Measurements from ENCODE around the gene RITA1. TPM values are rescaled to one million over a fixed set of nuclear protein-coding genes. Genes with fewer than 3 reads are reported as not detected.

The RITA1 gene
- total and polyA plus RNA-seq, 2 of the 4 experiments (the other 2 are of a cell fraction), result 14.2 to 14.7 TPM

- 100% methylated on average over 11 of the region's 20 CpGs; no CpG with 5 or more reads in 1 of the 2 experiments for WGBS, 2 experiments (ENCODE audit: extremely low coverage in 2 of 2, insufficient read length in 1 of 2)
- Histone ChIP-seq H3K4me1 (ENCODE audit: control insufficient read depth, insufficient read depth, low read length) (peaks cover 2% of the 10 kb centered on the region; the same call in 1 of the 2 replicates), H3K9me1 (ENCODE audit: insufficient read depth, low read length) (no peaks in the 10 kb centered on the region), H2AK5ac (ENCODE audit: low read depth, low read length) (no peak overlapping the region), H3K56ac (ENCODE audit: extremely low read depth, insufficient read depth, low read length) (no peak overlapping the region), H4K20me1 (ENCODE audit: insufficient read depth, low read length) (peaks cover 2% of the 10 kb centered on the region), H3K23ac (ENCODE audit: low read depth, low read length) (no peak overlapping the region), H3K9ac (ENCODE audit: low read depth, low read length) (no peak overlapping the region), H4K91ac (ENCODE audit: insufficient read depth, low read depth, low read length) (no peak overlapping the region), H2BK5ac (ENCODE audit: low read depth, low read length, poor library complexity, severe bottlenecking) (no peak overlapping the region), H2BK20ac (ENCODE audit: low read depth, low read length) (no peak overlapping the region), H3K18ac (ENCODE audit: low read depth, low read length) (no peak overlapping the region), H4K8ac (ENCODE audit: low read depth in 2 of 2, low read length in 2 of 2) (no peak overlapping the region), H3K27me3 (ENCODE audit: control insufficient read depth, insufficient read depth, low read length) (no peaks in the 10 kb centered on the region), H3K14ac (replicated peaks; ENCODE audit: low read depth, low read length) (no peak overlapping the region), H3K9me3 (ENCODE audit: control insufficient read depth, insufficient read depth, low read length) (peaks cover 7% of the 10 kb centered on the region), H3K4me3 (ENCODE audit: insufficient read depth, low read depth, low read length) (no peak overlapping the region), H3K27ac (ENCODE audit: insufficient read depth, low read length) (no peak overlapping the region), H3K36me3 (ENCODE audit: control insufficient read depth, insufficient read depth, low read length) (peaks cover 65% of the 10 kb centered on the region), H2BK15ac (ENCODE audit: low read depth, low read length) (no peak overlapping the region), H2AK9ac (replicated peaks; ENCODE audit: low read depth, low read length, poor library complexity) (no peak overlapping the region), H2BK120ac (ENCODE audit: low read depth, low read length) (no peak overlapping the region), H3K79me1 (ENCODE audit: low read depth in 1 of 2, low read length in 2 of 2) (peaks cover 5 to 7% of the 10 kb centered on the region in 2 experiments; a peak in 1 of 4 replicates), H3K4ac (ENCODE audit: low read depth, low read length) (no peak overlapping the region), H3K4me2 (ENCODE audit: low read depth, low read length) (no peak overlapping the region), H4K5ac (ENCODE audit: low read depth, low read length) (no peak overlapping the region), H2AFZ (replicated peaks; ENCODE audit: low read length, poor library complexity) (no peak overlapping the region)
- POLR2A ChIA-PET (ENCODE audit: unreplicated experiment), result no interaction called here
- intact Hi-C loops (cut with micrococcal nuclease) (no loop called here), dilution Hi-C loops (cut with HindIII; ENCODE audit: low sequenced_read_pairs, unreplicated experiment) (no loop called here), in situ Hi-C loops (cut with MboI; ENCODE audit: low sequenced_read_pairs) (loop anchor here (5.0 kb wide), 1 partner anchor 125 kb away; no protein-coding TSS in a partner anchor)
- ATAC-seq (ENCODE audit: low read depth) (no peak), DNase-seq (no peak)
- CTCF ChIA-PET, result interaction anchor here (0.5 to 0.7 kb wide), 3 partner anchors 12 to 1101 kb away, joined by 3 to 4 read pairs (median 3); partner anchors contain the start of gene OAS2
- TF ChIP-seq ELK1 (IDR thresholded peaks at IDR 0.05; ENCODE audit: borderline replicate concordance, low read depth, low read length), result no peak
- TF ChIP-seq RAD21 (IDR thresholded peaks at IDR 0.05; ENCODE audit: low read length), result no peak
- TF ChIP-seq CHD1 (IDR thresholded peaks at IDR 0.05; ENCODE audit: low read depth, low read length), result no peak
- no peak for TF ChIP-seq CTCF (conservative IDR thresholded peaks at IDR 0.05; ENCODE audit: low read depth, low read length)
- no peak for TF ChIP-seq BHLHE40 (IDR thresholded peaks at IDR 0.05; ENCODE audit: low read depth, low read length)
- TF ChIP-seq FOS (IDR thresholded peaks at IDR 0.05; ENCODE audit: low read depth, low read length), result no peak
- TF ChIP-seq SMC3 (IDR thresholded peaks at IDR 0.05; ENCODE audit: low read depth, low read length), result no peak
- no peak for TF ChIP-seq RCOR1 (IDR thresholded peaks at IDR 0.05; ENCODE audit: insufficient replicate concordance, low read length)
- TF ChIP-seq POLR2A (IDR thresholded peaks at IDR 0.05; ENCODE audit: low read depth, low read length), result no peak
- no peak for TF ChIP-seq NFE2L2 (IDR thresholded peaks at IDR 0.05; ENCODE audit: low read depth, low read length)
- no TSS peak for BruUV-seq (replicated peaks)
These were observed 13.3 kb upstream of the RITA1 start for GRCh38 chr12:113172185-113172584.

Data from IMR-90 (cell line).